Adrenal gland (tissue), 12 donors: Measurements from ENCODE around the gene TMEM45A. TPM values are rescaled to one million over a fixed set of nuclear protein-coding genes. Genes with fewer than 3 reads are reported as not detected.

Source experiments
- DNase-seq, 7 donors: peaks; one replicate each; pipeline ENCODE4 v3.0.0-alpha.2; 2019 to 2020
- H3K27ac ChIP-seq, 5 donors: fragments of 200-600 bp; sonication (generic) in 4 of 5; 1 replicate in 3 of 5; 2 replicates in 2 of 5; pipeline versions ENCODE4 v1.5.1 to v1.8.0; 2016 to 2020; ENCODE audit warnings: mild to moderate bottlenecking in 1 of 5
- H3K27me3 ChIP-seq: fragments of 200-600 bp; 2 replicates; pipeline ENCODE4 v1.8.0; 2021
- H3K36me3 ChIP-seq, 2 donors: fragments of 200-600 bp; replicated peaks in 1 of 2; 1 replicate in 1 of 2; 2 replicates in 1 of 2; pipeline versions ENCODE4 v1.5.1 to v1.8.0; 2018 to 2022
- H3K4me1 ChIP-seq, 2 donors: fragments of 200-600 bp; replicated peaks in 1 of 2; 1 replicate in 1 of 2; 2 replicates in 1 of 2; pipeline versions ENCODE4 v1.5.1 to v1.8.0; 2018 to 2021
- H3K4me3 ChIP-seq, 4 donors: fragments of 200-600 bp; sonication (generic) in 3 of 4; one replicate each; pipeline ENCODE4 v1.5.1; 2016 to 2018
- H3K9me3 ChIP-seq, 3 donors: fragments of 200-600 bp; sonication (generic) in 1 of 3; replicated peaks in 1 of 3; 1 replicate in 2 of 3; 2 replicates in 1 of 3; pipeline versions ENCODE4 v1.5.1 to v1.8.0; 2016 to 2021
- CTCF ChIP-seq, 6 experiments: fragments of 450-650 bp in 4 of 6; fragments of 200-600 bp in 2 of 6; sonication (generic) in 1 of 6; IDR thresholded peaks; 1 replicate in 5 of 6; 2 replicates in 1 of 6; pipeline versions ENCODE4 v1.5.1 to v1.8.0; 2016 to 2021; ENCODE audit warnings: antibody characterized with exemption in 6 of 6, mild to moderate bottlenecking in 2 of 6, moderate library complexity in 1 of 6
- POLR2A ChIP-seq, 2 donors: fragments of 450-650 bp; IDR thresholded peaks; one replicate each; pipeline ENCODE4 v1.6.1; 2017; ENCODE audit warnings: antibody characterized with exemption in 2 of 2, mild to moderate bottlenecking in 2 of 2, moderate library complexity in 1 of 2
- WGBS, 4 donors: extraction: QIAGEN DNeasy Blood & Tissue Kit in 2 of 4; methylation state at CpG; one replicate each; pipeline versions ENCODE4 v1.1.5 to v1.1.7; 2013 to 2017; 5-methylcytosine and 5-hydroxymethylcytosine counted together
- intact Hi-C, 2 donors: fragments of 100-400 bp; cut with DNase I; formaldehyde crosslinking; loops; one replicate each; pipeline versions ENCODE4 v1.14.1 to v1.15.0; 2022 to 2023
- polyA plus RNA-seq, 3 donors: library from polyadenylated mRNA; stranded (reverse); fragments of 200-250 nt in 2 of 3; fragments of 350-450 nt in 1 of 3; fragmentation: Illumina TruSeq in 1 of 3; extraction: RNeasy Lipid Tissue Mini Kit (QIAGEN cat#74804) in 1 of 3; gene quantifications; one replicate each; pipeline ENCODE4 v1.2.3, GENCODE V29; 2013 to 2014
- total RNA-seq, 9 donors: library from RNA; depleted of rRNA in 4 of 9; stranded (reverse); fragments of >200 nt in 4 of 9; fragments of 120-200 nt in 1 of 9; fragmentation: NEBNext Ultra II Directional in 1 of 9; extraction: Animal tissue kit (Norgen Biotek cat#: 25700) in 1 of 9; gene quantifications; one replicate each; pipeline versions ENCODE4 v1.1.0 to v1.2.4, GENCODE V29; 2013 to 2023
- donor health status: healthy with polysubstance abuse.
- donor health status: Bipolar disorder and iron deficiency.
- donor health status: DM: yes; HTN: yes; CAD: no.
- donor health status: DM: no; HTN: no; CAD: no.
- donor health status: DM: no; HTN: no; CAD: no.
- donor health status: DM: yes; HTN: yes; CAD: no.

The TMEM45A gene
- total and polyA plus RNA-seq, 12 donors, result 9.8 to 38.7 (median 27.5) TPM

GRCh38 chr3:100525753-100526612, 33.6 kb downstream of the TMEM45A start:
- Histone ChIP-seq H3K4me1 (peaks cover 0 to 7% of the 10 kb centered on the region in 2 donors), H3K36me3 (no peaks in the 10 kb centered on the region), H3K27me3 (no peaks in the 10 kb centered on the region), H3K4me3 (no peak overlapping the region), H3K9me3 (no peaks in the 10 kb centered on the region), H3K27ac (no peak overlapping the region)
- TF ChIP-seq POLR2A (IDR thresholded peaks at IDR 0.05) (no peak), CTCF (IDR thresholded peaks at IDR 0.05) (no peak)
- peak in 1 of 7 donors; percentile 63 for DNase-seq
- 77 to 81% (median 79%) methylated on average over 12 of the region's 12 CpGs for WGBS, 4 donors
- intact Hi-C loops, result no loop called here

GRCh38 chr3:100526613-100527346, 34.4 kb downstream of the TMEM45A start:
- no peaks in the 10 kb centered on the region for H3K9me3 ChIP-seq
- no peak overlapping the region for H3K4me3 ChIP-seq
- TF ChIP-seq POLR2A (IDR thresholded peaks at IDR 0.05), result no peak
- H3K36me3 ChIP-seq, result no peaks in the 10 kb centered on the region
- intact Hi-C loops, result no loop called here
- H3K4me1 ChIP-seq, result peaks cover 0 to 7% of the 10 kb centered on the region in 2 donors
- H3K27ac ChIP-seq, result no peak overlapping the region
- DNase-seq, result no peak
- 89 to 95% (median 90%) methylated on average over 4 of the region's 4 CpGs for WGBS, 4 donors
- H3K27me3 ChIP-seq, result no peaks in the 10 kb centered on the region

- H3K27ac ChIP-seq, result no peak overlapping the region
- intact Hi-C loops, result no loop called here
These were observed 34.9 kb downstream of the TMEM45A start for GRCh38 chr3:100527347-100527735.

GRCh38 chr3:100531093-100531492, 38.7 kb downstream of the TMEM45A start:
- 83 to 90% (median 86%) methylated on average over 3 of the region's 3 CpGs for WGBS, 4 donors
- TF ChIP-seq CTCF (IDR thresholded peaks at IDR 0.05) (no peak), POLR2A (IDR thresholded peaks at IDR 0.05) (no peak)
- H3K4me1 ChIP-seq, result peaks cover 21 to 30% of the 10 kb centered on the region in 2 donors
- no peaks in the 10 kb centered on the region for H3K36me3 ChIP-seq
- no peak overlapping the region for H3K27ac ChIP-seq
- intact Hi-C loops, result no loop called here
- H3K9me3 ChIP-seq, result no peaks in the 10 kb centered on the region
- H3K4me3 ChIP-seq, result no peak overlapping the region
- no peaks in the 10 kb centered on the region for H3K27me3 ChIP-seq
- DNase-seq, result no peak

More at GRCh38 chr3:100527347-100527735, 34.9 kb downstream of the TMEM45A start:
- no peaks in the 10 kb centered on the region for H3K9me3 ChIP-seq
- no peaks in the 10 kb centered on the region for H3K27me3 ChIP-seq
- WGBS, 4 donors, result 94 to 100% (median 97%) methylated on average over 1 of the region's 1 CpG
- TF ChIP-seq CTCF (IDR thresholded peaks at IDR 0.05) (no peak), POLR2A (IDR thresholded peaks at IDR 0.05) (no peak)
- H3K4me3 ChIP-seq, result no peak overlapping the region
- DNase-seq, result no peak
- peaks cover 0 to 7% of the 10 kb centered on the region in 2 donors for H3K4me1 ChIP-seq
- H3K36me3 ChIP-seq, result no peaks in the 10 kb centered on the region
